DOHH2 (cell line): ENCODE results near the gene HRC.

Source experiments
- CTCF ChIP-seq: fragments of 200-600 bp; sonication (generic); IDR thresholded peaks from one replicate; pipeline ENCODE4 v1.5.1; 2014; ENCODE audit warnings: antibody characterized with exemption, mild to moderate bottlenecking, low read depth, low read length; ENCODE audit not compliant: poor library complexity, severe bottlenecking
- EZH2phosphoT487 ChIP-seq: fragments of 200-600 bp; sonication (generic); IDR thresholded peaks from 2 replicates; pipeline ENCODE4 v1.6.1; 2017; ENCODE audit warnings: borderline replicate concordance, mild to moderate bottlenecking, antibody characterized with exemption, low read length, moderate library complexity, mixed read lengths

- TF ChIP-seq CTCF (no peak), EZH2phosphoT487 (no peak)
These were observed 41.5 kb upstream of the HRC start for GRCh38 chr19:49196527-49197240.
